Fibroblast of lung (primary cell): ENCODE measurements around the gene ARHGEF26. TPM values are rescaled to one million over a fixed set of nuclear protein-coding genes. Genes with fewer than 3 reads are reported as not detected.

ENCODE experiments used
- DNase-seq, 2 donors: peaks; one replicate each; pipeline versions ENCODE4 v3.0.0 to v3.0.0-alpha.2; 2010; ENCODE audit warnings: low read depth in 2 of 2
- H2AFZ ChIP-seq: 2 replicates; pipeline ENCODE4 v1.5.1; 2012; ENCODE audit warnings: low read length, control low read depth, inconsistent platforms
- H3K27ac ChIP-seq: 2 replicates; pipeline ENCODE4 v1.5.1; 2011; ENCODE audit warnings: low read length, control low read depth; ENCODE audit not compliant: insufficient read depth
- H3K27me3 ChIP-seq: 2 replicates; pipeline ENCODE4 v1.5.1; 2011; ENCODE audit warnings: mild to moderate bottlenecking, low read length; ENCODE audit not compliant: control insufficient read depth, insufficient read depth
- H3K36me3 ChIP-seq: 2 replicates; pipeline ENCODE4 v1.5.1; 2011; ENCODE audit warnings: low read length; ENCODE audit not compliant: control insufficient read depth, insufficient read depth
- H3K4me1 ChIP-seq: 2 replicates; pipeline ENCODE4 v1.5.1; 2011; ENCODE audit warnings: low read length; ENCODE audit not compliant: control insufficient read depth, insufficient read depth; ENCODE audit errors: extremely low read depth
- H3K4me2 ChIP-seq: 2 replicates; pipeline ENCODE4 v1.5.1; 2011; ENCODE audit warnings: low read length, control low read depth; ENCODE audit not compliant: insufficient read depth; ENCODE audit errors: extremely low read depth
- H3K4me3 ChIP-seq, 4 experiments: fragments of 200-600 bp in 1 of 4; sonication (generic) in 1 of 4; replicated peaks in 1 of 4; 2 replicates each; pipeline ENCODE4 v1.5.1; 2011 to 2016; ENCODE audit warnings: low read length in 4 of 4, low read depth in 3 of 4, mild to moderate bottlenecking in 3 of 4, control low read depth in 2 of 4, inconsistent platforms in 1 of 4, mixed read lengths in 1 of 4; ENCODE audit not compliant: insufficient read depth in 1 of 4; ENCODE audit errors: control extremely low read depth in 1 of 4
- H3K79me2 ChIP-seq: 2 replicates; pipeline ENCODE4 v1.5.1; 2012; ENCODE audit warnings: mild to moderate bottlenecking, low read length, inconsistent platforms; ENCODE audit not compliant: control insufficient read depth, insufficient read depth
- H3K9ac ChIP-seq: 2 replicates; pipeline ENCODE4 v1.5.1; 2011; ENCODE audit warnings: mild to moderate bottlenecking, low read length, control low read depth; ENCODE audit not compliant: insufficient read depth
- H3K9me3 ChIP-seq: 2 replicates; pipeline ENCODE4 v1.5.1; 2012; ENCODE audit warnings: low read depth, low read length; ENCODE audit not compliant: control insufficient read depth, insufficient read depth
- H4K20me1 ChIP-seq: 2 replicates; pipeline ENCODE4 v1.5.1; 2011; ENCODE audit warnings: low read length; ENCODE audit not compliant: control insufficient read depth, insufficient read depth; ENCODE audit errors: extremely low read depth
- CTCF ChIP-seq, 2 donors: IDR thresholded peaks in 1 of 2; conservative IDR thresholded peaks in 1 of 2; 1 replicate in 1 of 2; 2 replicates in 1 of 2; pipeline ENCODE4 v1.5.1; 2011 to 2012; ENCODE audit warnings: low read length in 2 of 2, control low read depth in 1 of 2, inconsistent platforms in 1 of 2, low read depth in 1 of 2, mild to moderate bottlenecking in 1 of 2
- EZH2 ChIP-seq: IDR thresholded peaks from 2 replicates; pipeline ENCODE4 v1.5.1; 2012; ENCODE audit warnings: low read length, control low read depth, mild to moderate bottlenecking; ENCODE audit errors: missing control alignments
- polyA plus RNA-seq, 2 donors: library from polyadenylated mRNA; depleted of rRNA in 1 of 2; stranded (reverse) in 1 of 2; unstranded in 1 of 2; fragments of >200 nt; gene quantifications; 2 replicates each; pipeline ENCODE4 v1.2.1, GENCODE V29; 2011 to 2012; ENCODE audit warnings: missing spikeins in 1 of 2
- total RNA-seq: library from RNA; depleted of rRNA; stranded (reverse); fragments of >200 nt; gene quantifications from 2 replicates; pipeline ENCODE4 v1.2.1, GENCODE V29; 2014

Gene ARHGEF26
- total and polyA plus RNA-seq, 2 donors (not counting 1 experiment from before 2014, with no cell fraction given): 0.72 to 2.1 TPM

GRCh38 chr3:154236331-154236730, 115.1 kb downstream of the ARHGEF26 start:
- no peaks in the 10 kb centered on the region for H4K20me1 ChIP-seq
- DNase-seq: no peak
- H3K79me2 ChIP-seq: no peaks in the 10 kb centered on the region
- H3K9me3 ChIP-seq: no peaks in the 10 kb centered on the region
- no peaks in the 10 kb centered on the region for H3K27me3 ChIP-seq
- H3K4me2 ChIP-seq: no peak overlapping the region
- no peak overlapping the region for H3K9ac ChIP-seq
- no peak overlapping the region for H3K27ac ChIP-seq
- no peak overlapping the region for H3K4me3 ChIP-seq
- TF ChIP-seq CTCF (conservative IDR thresholded peaks at IDR 0.05 in 1 of 2, IDR thresholded peaks at IDR 0.05 in 1 of 2; ENCODE audit: low read depth in 1 of 2, low read length in 2 of 2) (no peak), EZH2 (no peak)
- H3K36me3 ChIP-seq: no peaks in the 10 kb centered on the region
- no peak overlapping the region for H2AFZ ChIP-seq
- no peaks in the 10 kb centered on the region for H3K4me1 ChIP-seq

- H3K9me3 ChIP-seq: no peaks in the 10 kb centered on the region
- DNase-seq: no peak
- no peak overlapping the region for H3K27ac ChIP-seq
- peaks cover 8% of the 10 kb centered on the region for H3K4me1 ChIP-seq
- no peak for TF ChIP-seq CTCF (conservative IDR thresholded peaks at IDR 0.05 in 1 of 2, IDR thresholded peaks at IDR 0.05 in 1 of 2; ENCODE audit: low read depth in 1 of 2, low read length in 2 of 2)
- no peak for TF ChIP-seq EZH2
- H3K27me3 ChIP-seq: no peaks in the 10 kb centered on the region
- no peak overlapping the region for H3K9ac ChIP-seq
- no peaks in the 10 kb centered on the region for H3K79me2 ChIP-seq
- H3K36me3 ChIP-seq: no peaks in the 10 kb centered on the region
- H2AFZ ChIP-seq: no peak overlapping the region
- no peak overlapping the region for H3K4me2 ChIP-seq
- no peak overlapping the region for H3K4me3 ChIP-seq
- no peaks in the 10 kb centered on the region for H4K20me1 ChIP-seq
These were observed 119.0 kb downstream of the ARHGEF26 start for GRCh38 chr3:154240235-154240634.

GRCh38 chr3:154241496-154241895, 120.3 kb downstream of the ARHGEF26 start:
- Histone ChIP-seq H3K4me2 (no peak overlapping the region), H3K27me3 (no peaks in the 10 kb centered on the region), H3K4me3 (no peak overlapping the region), H3K79me2 (no peaks in the 10 kb centered on the region), H2AFZ (no peak overlapping the region), H3K27ac (no peak overlapping the region), H3K9ac (no peak overlapping the region), H4K20me1 (no peaks in the 10 kb centered on the region), H3K4me1 (peaks cover 8% of the 10 kb centered on the region), H3K36me3 (no peaks in the 10 kb centered on the region), H3K9me3 (no peaks in the 10 kb centered on the region)
- no peak for DNase-seq
- TF ChIP-seq EZH2 (no peak), CTCF (conservative IDR thresholded peaks at IDR 0.05 in 1 of 2, IDR thresholded peaks at IDR 0.05 in 1 of 2; ENCODE audit: low read depth in 1 of 2, low read length in 2 of 2) (no peak)
